Loucy (cell line): ENCODE measurements around the gene FOXL1.

ENCODE experiments used
- EZH2phosphoT487 ChIP-seq: fragments of 200-600 bp; IDR thresholded peaks from 2 replicates; pipeline ENCODE4 v1.6.1; 2018; ENCODE audit warnings: antibody characterized with exemption, mild to moderate bottlenecking, moderate library complexity, borderline replicate concordance
- TF ChIP-seq, protein P1 (sequence below): fragments of 200-600 bp; sonication (generic); conservative IDR thresholded peaks from 2 replicates; pipeline ENCODE4 v1.5.1; 2014; ENCODE audit warnings: mild to moderate bottlenecking, antibody characterized with exemption, low read length

DNA sequence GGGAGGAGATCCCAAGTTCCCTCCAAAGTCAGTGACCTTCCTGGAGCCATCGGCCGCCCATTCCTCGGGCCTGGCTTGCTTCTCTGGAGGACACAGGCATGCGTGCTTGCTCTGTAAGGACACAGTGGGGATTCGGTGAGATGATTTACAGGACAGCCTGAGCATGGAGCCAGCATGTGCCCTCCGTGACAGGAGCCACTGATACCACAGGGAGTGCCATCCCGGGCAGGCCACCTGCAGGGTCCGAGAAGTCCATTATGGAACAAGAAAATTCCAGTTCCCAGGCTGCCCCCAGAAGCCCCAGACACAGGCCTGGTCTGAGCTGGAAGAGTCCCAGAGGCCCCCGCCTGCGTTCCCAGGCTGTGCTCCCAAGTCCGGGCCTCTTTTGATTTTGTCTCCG, 47.9 kb downstream of the FOXL1 start:
- TF ChIP-seq, protein P1, sequence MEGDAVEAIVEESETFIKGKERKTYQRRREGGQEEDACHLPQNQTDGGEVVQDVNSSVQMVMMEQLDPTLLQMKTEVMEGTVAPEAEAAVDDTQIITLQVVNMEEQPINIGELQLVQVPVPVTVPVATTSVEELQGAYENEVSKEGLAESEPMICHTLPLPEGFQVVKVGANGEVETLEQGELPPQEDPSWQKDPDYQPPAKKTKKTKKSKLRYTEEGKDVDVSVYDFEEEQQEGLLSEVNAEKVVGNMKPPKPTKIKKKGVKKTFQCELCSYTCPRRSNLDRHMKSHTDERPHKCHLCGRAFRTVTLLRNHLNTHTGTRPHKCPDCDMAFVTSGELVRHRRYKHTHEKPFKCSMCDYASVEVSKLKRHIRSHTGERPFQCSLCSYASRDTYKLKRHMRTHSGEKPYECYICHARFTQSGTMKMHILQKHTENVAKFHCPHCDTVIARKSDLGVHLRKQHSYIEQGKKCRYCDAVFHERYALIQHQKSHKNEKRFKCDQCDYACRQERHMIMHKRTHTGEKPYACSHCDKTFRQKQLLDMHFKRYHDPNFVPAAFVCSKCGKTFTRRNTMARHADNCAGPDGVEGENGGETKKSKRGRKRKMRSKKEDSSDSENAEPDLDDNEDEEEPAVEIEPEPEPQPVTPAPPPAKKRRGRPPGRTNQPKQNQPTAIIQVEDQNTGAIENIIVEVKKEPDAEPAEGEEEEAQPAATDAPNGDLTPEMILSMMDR = no peak
- TF ChIP-seq EZH2phosphoT487 = no peak
